ENCODE data around the gene PTGDS.

Gene PTGDS

GRCh38 chr9:136988872-136989271 lies 11.6 kb downstream of the PTGDS start:
- DNase-seq (ENCODE audit: low read depth) = no peak
- TF ChIP-seq CTCF (conservative IDR thresholded peaks at IDR 0.05; ENCODE audit: low read depth, low read length) = no peak
- H3K4me3 ChIP-seq (ENCODE audit: low read depth, low read length) = no peak overlapping the region

- no peak overlapping the region for H3K4me3 ChIP-seq (ENCODE audit: low read depth, low read length)
- no peak for TF ChIP-seq CTCF (conservative IDR thresholded peaks at IDR 0.05; ENCODE audit: low read depth, low read length)
- no peak for DNase-seq (ENCODE audit: low read depth)
Observed at GRCh38 chr9:136990242-136990911, 13.1 kb downstream of the PTGDS start.

GRCh38 chr9:136991993-136992818 lies 14.9 kb downstream of the PTGDS start, which contains the start of gene PAXX:
PAXX (plus strand) TSS chr9:136992422; CDS start chr9:136992444, 22 bp downstream.
- DNase-seq (ENCODE audit: low read depth) = peak; percentile 91
- TF ChIP-seq CTCF (conservative IDR thresholded peaks at IDR 0.05; ENCODE audit: low read depth, low read length) = no peak
- H3K4me3 ChIP-seq (ENCODE audit: low read depth, low read length) = peak within 1 kb of the TSS; percentile 76

- no peak for TF ChIP-seq CTCF (conservative IDR thresholded peaks at IDR 0.05; ENCODE audit: low read depth, low read length)
- peak overlapping the region; percentile 76 for H3K4me3 ChIP-seq (ENCODE audit: low read depth, low read length)
- no peak for DNase-seq (ENCODE audit: low read depth)
Observed at GRCh38 chr9:136992819-136993369, 15.6 kb downstream of the PTGDS start.

- no peak for TF ChIP-seq CTCF (conservative IDR thresholded peaks at IDR 0.05; ENCODE audit: low read depth, low read length)
- H3K4me3 ChIP-seq (ENCODE audit: low read depth, low read length) = no peak overlapping the region
- DNase-seq (ENCODE audit: low read depth) = no peak
Observed at GRCh38 chr9:136994180-136994887, 17.0 kb downstream of the PTGDS start.

- no peak for DNase-seq (ENCODE audit: low read depth)
- TF ChIP-seq CTCF (conservative IDR thresholded peaks at IDR 0.05; ENCODE audit: low read depth, low read length) = no peak
- no peak overlapping the region for H3K4me3 ChIP-seq (ENCODE audit: low read depth, low read length)
Observed at GRCh38 chr9:136994888-136995230, 17.6 kb downstream of the PTGDS start.

Measured in choroid plexus epithelial cell (primary cell).